Activated T-cell treated with anti-CD3 and anti-CD28 coated beads, Interleukin-2, amount 50 U/mL, for 4 hours (primary cell): ENCODE results near the gene CERS2. TPM values are rescaled to one million over a fixed set of nuclear protein-coding genes. Genes with fewer than 3 reads are reported as not detected.

Experiments used
- ATAC-seq, 2 donors: fragments of 200-7000 bp; cut with Tn5 transposase; one replicate each; pipeline ENCODE4 v1.10.0; 2021
- DNase-seq: peaks from one replicate; pipeline ENCODE4 v3.0.0-alpha.2; 2020
- H3K27me3 Mint-ChIP-seq: one replicate; pipeline ENCODE4 v1.8.0; 2021; ENCODE audit warnings: low read depth, mixed read lengths
- H3K36me3 Mint-ChIP-seq: one replicate; pipeline ENCODE4 v1.8.0; 2022; ENCODE audit warnings: mixed read lengths; ENCODE audit not compliant: insufficient read depth
- H3K4me1 Mint-ChIP-seq: one replicate; pipeline ENCODE4 v1.8.0; 2021; ENCODE audit warnings: low read depth, mixed read lengths
- H3K4me3 Mint-ChIP-seq: one replicate; pipeline ENCODE4 v1.8.0; 2021; ENCODE audit warnings: mild to moderate bottlenecking, moderate library complexity, mixed read lengths
- H3K9me3 Mint-ChIP-seq: one replicate; pipeline ENCODE4 v1.8.0; 2021; ENCODE audit warnings: mixed read lengths
- total RNA-seq, 3 donors: library from RNA; stranded (reverse); gene quantifications; one replicate each; pipeline ENCODE4 v1.2.1, GENCODE V29; 2021

CERS2 gene
- total RNA-seq, 3 donors from 2014 or later = 199 to 208 (median 200) TPM

GRCh38 chr1:150927624-150928023 lies 47.0 kb downstream of the CERS2 start:
- peaks cover 38% of the 10 kb centered on the region for H3K36me3 Mint-ChIP-seq
- no peak for DNase-seq
- peaks cover 14% of the 10 kb centered on the region for H3K4me1 Mint-ChIP-seq
- ATAC-seq = no peak
- peak overlapping the region; percentile 95 for H3K4me3 Mint-ChIP-seq
- no peaks in the 10 kb centered on the region for H3K27me3 Mint-ChIP-seq
- H3K9me3 Mint-ChIP-seq = peaks cover 2% of the 10 kb centered on the region

GRCh38 chr1:150926097-150926741 lies 48.4 kb downstream of the CERS2 start, which contains the start of gene SETDB1:
Gene SETDB1, plus strand, starts transcription at chr1:150926363. Its CDS starts 1,352 bp downstream, at chr1:150927715.
- Mint-ChIP-seq H3K9me3 (no peaks in the 10 kb centered on the region), H3K4me3 (peak within 1 kb of the TSS; percentile 95), H3K36me3 (peaks cover 29% of the 10 kb centered on the region), H3K4me1 (peaks cover 21% of the 10 kb centered on the region), H3K27me3 (no peaks in the 10 kb centered on the region)
- ATAC-seq (peak; percentile 87 to 89), DNase-seq (peak; percentile 87)

- H3K9me3 Mint-ChIP-seq = no peaks in the 10 kb centered on the region
- peaks cover 21% of the 10 kb centered on the region for H3K4me1 Mint-ChIP-seq
- H3K4me3 Mint-ChIP-seq = peak overlapping the region; percentile 95
- no peaks in the 10 kb centered on the region for H3K27me3 Mint-ChIP-seq
- no peak for ATAC-seq
- no peak for DNase-seq
- H3K36me3 Mint-ChIP-seq = peaks cover 22% of the 10 kb centered on the region
These were observed 49.6 kb downstream of the CERS2 start for GRCh38 chr1:150925080-150925479.

GRCh38 chr1:150922519-150922975 lies 52.1 kb downstream of the CERS2 start:
- peaks cover 19% of the 10 kb centered on the region for H3K4me1 Mint-ChIP-seq
- peak overlapping the region; percentile 55 for H3K4me3 Mint-ChIP-seq
- H3K9me3 Mint-ChIP-seq = no peaks in the 10 kb centered on the region
- ATAC-seq (peak; percentile 89 to 90), DNase-seq (peak; percentile 77)
- H3K27me3 Mint-ChIP-seq = no peaks in the 10 kb centered on the region
- H3K36me3 Mint-ChIP-seq = peaks cover 3% of the 10 kb centered on the region

- Mint-ChIP-seq H3K4me3 (no peak overlapping the region), H3K27me3 (no peaks in the 10 kb centered on the region), H3K9me3 (no peaks in the 10 kb centered on the region), H3K4me1 (peaks cover 5% of the 10 kb centered on the region), H3K36me3 (no peaks in the 10 kb centered on the region)
- no peak for DNase-seq
- no peak for ATAC-seq
These were observed 57.2 kb downstream of the CERS2 start for GRCh38 chr1:150917387-150917786.

Other genes with a start within 250 kb of the CERS2 start
- 10 to 100 TPM; 37.3 to 41.2 (median 37.4) TPM for gene CTSS, start 209.1 kb downstream of the CERS2 start, total RNA-seq
- gene CTSK, start 166.6 kb downstream of the CERS2 start, total RNA-seq = 1 to 10 TPM in 1 of 3 donors, under 1 TPM in 2; 0.38 to 1.1 (median 0.81) TPM
- 10 to 100 TPM; 20.1 to 24.6 (median 22.6) TPM for gene ARNT, start 98.2 kb downstream of the CERS2 start, total RNA-seq
- not detected for gene CTXND2, start 87.7 kb downstream of the CERS2 start, total RNA-seq
- 10 to 100 TPM; 37.0 to 40.7 (median 40.7) TPM for gene SETDB1, start 48.5 kb downstream of the CERS2 start, total RNA-seq
- gene ANXA9, start 7.5 kb upstream of the CERS2 start, total RNA-seq = not detected
- gene MINDY1, start 32.1 kb upstream of the CERS2 start, total RNA-seq = 1 to 10 TPM; 5.0 to 7.0 (median 6.5) TPM
- gene PRUNE1, start 33.6 kb upstream of the CERS2 start, total RNA-seq = 10 to 100 TPM; 11.0 to 13.7 (median 11.9) TPM
- gene BNIPL, start 61.8 kb upstream of the CERS2 start, total RNA-seq = under 1 TPM; 0.22 to 0.53 (median 0.28) TPM
- gene C1orf56, start 72.9 kb upstream of the CERS2 start, total RNA-seq = 1 to 10 TPM in 2 of 3 donors, under 1 TPM in 1; 0.99 to 1.3 (median 1.1) TPM
- gene CDC42SE1, start 84.8 kb upstream of the CERS2 start, total RNA-seq = 100 to 1,000 TPM; 126 to 148 (median 142) TPM
- 1 to 10 TPM; 2.3 to 2.8 (median 2.6) TPM for gene MLLT11, start 85.6 kb upstream of the CERS2 start, total RNA-seq
- 10 to 100 TPM; 22.0 to 25.7 (median 22.2) TPM for gene GABPB2, start 95.9 kb upstream of the CERS2 start, total RNA-seq
- 1 to 10 TPM in 1 of 3 donors, under 1 TPM in 2; 0.78 to 1.3 (median 0.84) TPM for gene SEMA6C, start 171.8 kb upstream of the CERS2 start, total RNA-seq
- 10 to 100 TPM; 15.8 to 18.3 (median 18.2) TPM for gene TNFAIP8L2, start 181.8 kb upstream of the CERS2 start, total RNA-seq
- gene LYSMD1, start 191.1 kb upstream of the CERS2 start, total RNA-seq = 1 to 10 TPM; 3.0 to 4.4 (median 3.5) TPM
- gene SCNM1, start 191.3 kb upstream of the CERS2 start, total RNA-seq = 10 to 100 TPM; 92.8 to 95.0 (median 93.3) TPM
- 1 to 10 TPM in 2 of 3 donors, under 1 TPM in 1; 0.52 to 2.9 (median 2.3) TPM for gene TMOD4, start 201.1 kb upstream of the CERS2 start, total RNA-seq
- gene VPS72, start 215.4 kb upstream of the CERS2 start, total RNA-seq = 10 to 100 TPM; 72.5 to 81.9 (median 78.1) TPM
- 100 to 1,000 TPM in 2 of 3 donors, 10 to 100 TPM in 1; 98.5 to 110 (median 100) TPM for gene PIP5K1A, start 223.7 kb upstream of the CERS2 start, total RNA-seq